K562 (cell line): ENCODE data around the gene ZNF407. TPM values are rescaled to one million over a fixed set of nuclear protein-coding genes. Genes with fewer than 3 reads are reported as not detected.

Experiments
- ATAC-seq: fragments of 200-7000 bp; cut with Tn5 transposase; 3 replicates; pipeline ENCODE4 v1.9.1; 2020; ENCODE audit warnings: moderate library complexity
- BruUV-seq: library from RNA; stranded (reverse); fragments of 400-500 nt; replicated peaks from 2 replicates; lab custom pipeline; 2021; lab: Mats Ljungman, UMichigan
- CTCF ChIA-PET: fragments of 300-600 bp; formaldehyde crosslinking; extraction: SDS; loops from one replicate; lab custom pipeline; 2021; ENCODE audit warnings: low intra/inter-chr PET ratio; lab: Yijun Ruan, JAX
- POLR2A ChIA-PET: fragments of 300-600, 350-650 bp; sonication (Branson Sonifier 250); formaldehyde crosslinking; extraction: SDS; loops from one replicate; lab custom pipeline; 2021; ENCODE audit warnings: antibody characterized with exemption, inconsistent platforms; lab: Yijun Ruan, JAX
- DNase-seq, 4 experiments: peaks; one replicate each; pipeline versions ENCODE4 v3.0.0 to v3.0.0-alpha.2; 2011 to 2018; ENCODE audit warnings: low spot score in 3 of 4, mixed read lengths in 3 of 4; ENCODE audit errors: extremely low read depth in 1 of 4
- FAIRE-seq: peaks from 2 replicates; lab custom pipeline; 2011; peaks lifted over from hg19 to GRCh38; lab: Jason Lieb, UNC
- H2AFZ ChIP-seq: 2 replicates; pipeline ENCODE4 v1.6.0; 2011; ENCODE audit warnings: low read depth, low read length, control low read depth, inconsistent platforms
- H3K27ac ChIP-seq: fragments of 200-600 bp; 3 replicates; pipeline ENCODE4 v1.8.0; 2011; ENCODE audit warnings: low read depth, mild to moderate bottlenecking, control low read depth, inconsistent platforms, low read length, moderate library complexity, mixed read lengths; ENCODE audit errors: extremely low read depth
- H3K27me3 ChIP-seq, 2 experiments: fragments of 300-600 bp in 1 of 2; 2 replicates in 1 of 2; 3 replicates in 1 of 2; pipeline versions ENCODE4 v1.6.0 to v1.8.0; 2011; ENCODE audit warnings: inconsistent platforms in 2 of 2, low read length in 2 of 2, mild to moderate bottlenecking in 1 of 2, mixed read lengths in 1 of 2, moderate library complexity in 1 of 2; ENCODE audit not compliant: control insufficient read depth in 2 of 2, insufficient read depth in 2 of 2
- H3K36me3 ChIP-seq: fragments of 300-600 bp; 3 replicates; pipeline ENCODE4 v1.8.0; 2011; ENCODE audit warnings: mild to moderate bottlenecking, low read length, inconsistent platforms; ENCODE audit not compliant: control insufficient read depth, insufficient read depth
- H3K4me1 ChIP-seq, 2 experiments: fragments of 200-600 bp in 1 of 2; replicated peaks in 1 of 2; 2 replicates in 1 of 2; 3 replicates in 1 of 2; pipeline versions ENCODE4 v1.5.1 to v1.8.0; 2011; ENCODE audit warnings: inconsistent platforms in 2 of 2, low read length in 2 of 2, mild to moderate bottlenecking in 1 of 2, mixed read lengths in 1 of 2, moderate library complexity in 1 of 2; ENCODE audit not compliant: control insufficient read depth in 2 of 2, insufficient read depth in 2 of 2
- H3K4me2 ChIP-seq: 2 replicates; pipeline ENCODE4 v1.6.1; 2011; ENCODE audit warnings: low read length, control low read depth, inconsistent platforms, mixed read lengths; ENCODE audit not compliant: insufficient read depth
- H3K4me3 ChIP-seq: fragments of 200-600 bp; sonication (generic), shearing (Covaris generic); 2 replicates; pipeline ENCODE4 v1.5.1; 2016; ENCODE audit warnings: control low read depth, inconsistent platforms
- H3K79me2 ChIP-seq: fragments of 200-600 bp; 3 replicates; pipeline ENCODE4 v1.8.0; 2011; ENCODE audit warnings: low read length, inconsistent platforms; ENCODE audit not compliant: control insufficient read depth, insufficient read depth
- H3K9ac ChIP-seq, 2 experiments: 2 replicates each; pipeline versions ENCODE4 v1.6.0 to v1.6.1; 2011; ENCODE audit warnings: low read depth in 2 of 2, low read length in 2 of 2, control low read depth in 1 of 2, inconsistent platforms in 1 of 2, mild to moderate bottlenecking in 1 of 2, mixed read lengths in 1 of 2; ENCODE audit not compliant: insufficient read depth in 1 of 2
- H3K9me1 ChIP-seq: one replicate; pipeline ENCODE4 v1.6.0; 2011; ENCODE audit warnings: inconsistent platforms, mild to moderate bottlenecking, low read length, moderate library complexity; ENCODE audit not compliant: control insufficient read depth, insufficient read depth
- H3K9me3 ChIP-seq: replicated peaks from 2 replicates; pipeline ENCODE4 v1.5.1; 2011; ENCODE audit warnings: low read depth, low read length, inconsistent platforms; ENCODE audit not compliant: control insufficient read depth, insufficient read depth
- H4K20me1 ChIP-seq: replicated peaks from 2 replicates; pipeline ENCODE4 v1.6.1; 2011; ENCODE audit warnings: low read length, inconsistent platforms, mixed read lengths; ENCODE audit not compliant: control insufficient read depth, insufficient read depth
- CBX3 ChIP-seq, 2 experiments: IDR thresholded peaks; 1 replicate in 1 of 2; 2 replicates in 1 of 2; pipeline ENCODE4 v1.6.1; 2012; ENCODE audit warnings: inconsistent platforms in 2 of 2, low read length in 2 of 2, borderline replicate concordance in 1 of 2, control low read depth in 1 of 2
- E2F1 ChIP-seq: sonication (generic); formaldehyde crosslinking; IDR thresholded peaks from 2 replicates; pipeline ENCODE4 v1.8.1; 2023; ENCODE audit warnings: mild to moderate bottlenecking, missing genetic modification reagents, moderate library complexity
- EZH2 ChIP-seq: IDR thresholded peaks from 2 replicates; pipeline ENCODE4 v1.6.1; 2012; ENCODE audit warnings: low read depth, mild to moderate bottlenecking, inconsistent platforms, low read length, borderline replicate concordance
- HLTF ChIP-seq: fragments of 450-650 bp; IDR thresholded peaks from 2 replicates; pipeline ENCODE4 v1.6.1; 2016
- MIER1 ChIP-seq: fragments of 450-650 bp; IDR thresholded peaks from 2 replicates; pipeline ENCODE4 v1.6.1; 2016; ENCODE audit warnings: antibody characterized with exemption, mild to moderate bottlenecking, low read depth
- MLLT1 ChIP-seq, 2 experiments: fragments of 450-650 bp; IDR thresholded peaks; 2 replicates each; pipeline ENCODE4 v1.6.1; 2016
- MXD1 ChIP-seq: fragments of 250-450 bp; sonication (Bioruptor Pico); IDR thresholded peaks from 2 replicates; pipeline ENCODE4 v1.8.0; 2021; ENCODE audit warnings: borderline replicate concordance, mild to moderate bottlenecking, moderate library complexity; ENCODE audit not compliant: poor library complexity, severe bottlenecking
- MYNN ChIP-seq, 2 experiments: sonication (generic); formaldehyde crosslinking in 1 of 2; IDR thresholded peaks; 2 replicates each; pipeline versions ENCODE4 v1.5.0 to v1.6.1; 2016 to 2020; ENCODE audit warnings: antibody characterized with exemption in 1 of 2, missing genetic modification reagents in 1 of 2
- SAFB2 ChIP-seq: fragments of 200-400 bp; formaldehyde crosslinking; IDR thresholded peaks from 2 replicates; pipeline ENCODE4 v1.6.1; 2018; ENCODE audit warnings: borderline replicate concordance, low read length, low read depth, moderate library complexity; ENCODE audit not compliant: severe bottlenecking
- STAT5B ChIP-seq: fragments of 250-450 bp; sonication (Bioruptor Pico); IDR thresholded peaks from 2 replicates; pipeline ENCODE4 v1.8.0; 2021; ENCODE audit warnings: mild to moderate bottlenecking, inconsistent platforms
- TAF7 ChIP-seq: fragments of 450-650 bp; IDR thresholded peaks from 2 replicates; pipeline ENCODE4 v1.6.1; 2016; ENCODE audit warnings: missing genetic modification characterization, missing compliant biosample characterization
- TCF7 ChIP-seq: sonication (generic); IDR thresholded peaks from 2 replicates; pipeline ENCODE4 v1.6.1; 2016; ENCODE audit warnings: antibody characterized with exemption, borderline replicate concordance
- ZNF24 ChIP-seq: fragments of 450-650 bp; IDR thresholded peaks from 2 replicates; pipeline ENCODE4 v1.6.1; 2016
- ZNF347 ChIP-seq: fragments of 450-650 bp; formaldehyde crosslinking; IDR thresholded peaks from 2 replicates; pipeline ENCODE4 v1.4.0; 2020; ENCODE audit warnings: low read depth, mild to moderate bottlenecking, moderate library complexity
- ZNF445 ChIP-seq: fragments of 250-450 bp; sonication (Bioruptor Pico); IDR thresholded peaks from 2 replicates; pipeline ENCODE4 v1.4.0; 2020; ENCODE audit warnings: low read depth, mild to moderate bottlenecking, moderate library complexity
- WGBS: fragments of 100-300 bp; shearing (Covaris generic); methylation state at CpG from one replicate; pipeline ENCODE4 v1.1.6; 2016; ENCODE audit warnings: low coverage, mixed read lengths; ENCODE audit not compliant: insufficient coverage; ENCODE audit errors: missing lambda C conversion rate; 5-methylcytosine and 5-hydroxymethylcytosine counted together
- in situ Hi-C: fragments of 300-500 bp; cut with MboI; formaldehyde crosslinking; loops from 4 replicates; pipeline ENCODE4 v1.15.0; 2018; ENCODE audit warnings: inconsistent platforms, mixed read lengths
- intact Hi-C: fragments of 100-400 bp; cut with micrococcal nuclease; formaldehyde crosslinking; loops from 2 replicates; pipeline ENCODE4 v1.14.2; 2022
- polyA plus RNA-seq, 8 experiments: library from polyadenylated mRNA; depleted of rRNA in 4 of 8; stranded (reverse) in 5 of 8; unstranded in 3 of 8; fragments of >200 nt; fragmentation: Nextera tagmentation in 2 of 8; fragmentation: Illumina TruSeq in 1 of 8; extraction: Ambion mirVana in 2 of 8; extraction: Trizol in 1 of 8; gene quantifications; 2 replicates each; pipeline versions ENCODE4 v1.2.1 to v1.2.3, GENCODE V29; 2011 to 2014; ENCODE audit warnings: inconsistent platforms in 1 of 8, missing spikeins in 1 of 8
- total RNA-seq, 7 experiments: library from RNA; depleted of rRNA in 6 of 7; stranded (reverse); fragments of >200 nt in 6 of 7; fragmentation: Illumina TruSeq in 2 of 7; extraction: Trizol in 2 of 7; gene quantifications; 2 replicates each; pipeline versions ENCODE4 v1.2.1 to v1.2.3, GENCODE V29; 2011 to 2021; ENCODE audit warnings: low replicate concordance in 1 of 7

The ZNF407 gene
- total and polyA plus RNA-seq, 9 of the 15 experiments (the other 6 are each of a cell fraction or from before 2014, with no cell fraction given), result 0.21 to 5.4 (median 2.3) TPM

- no peak for TF ChIP-seq E2F1 (CRISPR knock-in tag)
- TF ChIP-seq EZH2, result no peak
- no peak for TF ChIP-seq MYNN (IDR thresholded peaks at IDR 0.05)
- TF ChIP-seq MYNN (CRISPR knock-in tag; IDR thresholded peaks at IDR 0.05), result no peak
- TF ChIP-seq TAF7 (tag), result no peak
Measured at GRCh38 chr18:74760026-74760425, 162.4 kb downstream of the ZNF407 start (continued).

GRCh38 chr18:74760436-74760835 is 162.8 kb downstream of the ZNF407 start:
- no peak for FAIRE-seq
- WGBS, result 49% methylated on average over 3 of the region's 3 CpGs
- no peak overlapping the region for H3K27ac ChIP-seq
- H3K79me2 ChIP-seq, result no peaks in the 10 kb centered on the region
- H2AFZ ChIP-seq, result no peak overlapping the region
- TF ChIP-seq ZNF445 (CRISPR knock-in tag), result no peak
- no peak for TF ChIP-seq CBX3 (IDR thresholded peaks at IDR 0.05; ENCODE audit: borderline replicate concordance in 1 of 2, low read length in 2 of 2)
- TF ChIP-seq SAFB2, result no peak
- TF ChIP-seq MIER1, result no peak
- no peak for TF ChIP-seq ZNF347 (CRISPR knock-in tag)
- TF ChIP-seq HLTF, result no peak
- no peak for TF ChIP-seq MLLT1 (IDR thresholded peaks at IDR 0.05)
- no peak for TF ChIP-seq MXD1 (CRISPR knock-in tag)
- no peak for TF ChIP-seq ZNF24
- TF ChIP-seq STAT5B (CRISPR knock-in tag), result no peak
- no peak for TF ChIP-seq TCF7
- TF ChIP-seq, all 486 proteins: peak for 0
- ATAC-seq, result no peak
- no peak overlapping the region for H3K9ac ChIP-seq
- no peaks in the 10 kb centered on the region for H3K9me3 ChIP-seq
- no peak for DNase-seq
- H4K20me1 ChIP-seq, result no peaks in the 10 kb centered on the region
- H3K4me3 ChIP-seq, result no peak overlapping the region
- H3K36me3 ChIP-seq, result no peaks in the 10 kb centered on the region
- POLR2A ChIA-PET, result no interaction called here
- intact Hi-C loops (no loop called here), in situ Hi-C loops (no loop called here)
- no peaks in the 10 kb centered on the region for H3K9me1 ChIP-seq
- no peaks in the 10 kb centered on the region for H3K27me3 ChIP-seq
- H3K4me1 ChIP-seq, result no peaks in the 10 kb centered on the region
- CTCF ChIA-PET, result no interaction called here
- H3K4me2 ChIP-seq, result no peak overlapping the region
- no TSS peak for BruUV-seq
